HG03558 (cell line): ENCODE results near the gene LNX2.

Experiments
- ATAC-seq: cut with Tn5 transposase; IDR thresholded peaks from one replicate; pipeline ENCODE4 v1.9.1; 2021; ENCODE audit warnings: moderate number of reproducible peaks; ENCODE audit not compliant: unreplicated experiment; ENCODE audit errors: extremely low read depth

LNX2 gene

DNA sequence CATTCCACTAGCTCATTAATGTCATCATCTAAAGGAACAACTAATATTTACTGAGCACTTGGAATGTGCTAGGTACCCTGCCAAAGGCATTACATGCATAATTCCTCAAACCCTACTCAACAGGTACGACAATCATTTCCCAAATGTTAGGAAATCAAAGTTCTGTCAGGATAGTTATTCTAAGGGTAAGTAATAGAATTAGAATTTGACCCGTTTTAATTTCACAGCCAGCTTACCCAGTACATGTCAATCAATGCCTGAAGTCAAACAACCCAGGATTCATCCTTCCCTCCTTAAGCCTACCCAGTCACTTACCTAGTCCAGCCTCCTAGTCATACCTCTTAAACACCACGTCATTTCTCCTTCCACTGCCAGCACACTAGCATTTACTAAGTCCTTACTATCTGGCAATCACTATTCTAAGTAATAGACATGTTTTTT, 2.4 kb downstream of the LNX2 start:
- no peak for ATAC-seq

DNA sequence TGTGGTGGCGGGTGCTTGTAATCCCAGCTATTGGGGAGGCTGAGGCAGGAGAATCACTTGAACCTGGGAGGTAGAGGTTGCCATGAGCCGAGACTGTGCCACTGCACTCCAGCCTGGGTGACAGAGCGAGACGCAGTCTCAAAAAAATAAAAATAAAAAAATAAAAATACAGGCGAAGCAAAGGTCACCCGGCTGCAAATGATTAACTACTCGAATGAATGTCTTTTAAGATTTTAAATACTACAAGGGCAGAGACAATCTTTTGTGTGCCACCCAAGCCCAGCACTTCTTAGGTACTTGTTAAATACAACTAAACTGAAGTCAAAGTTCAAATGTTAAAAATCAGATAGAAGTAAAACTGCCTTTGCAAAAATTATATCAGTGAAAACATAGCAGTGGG, 6.7 kb downstream of the LNX2 start:
- no peak for ATAC-seq

DNA sequence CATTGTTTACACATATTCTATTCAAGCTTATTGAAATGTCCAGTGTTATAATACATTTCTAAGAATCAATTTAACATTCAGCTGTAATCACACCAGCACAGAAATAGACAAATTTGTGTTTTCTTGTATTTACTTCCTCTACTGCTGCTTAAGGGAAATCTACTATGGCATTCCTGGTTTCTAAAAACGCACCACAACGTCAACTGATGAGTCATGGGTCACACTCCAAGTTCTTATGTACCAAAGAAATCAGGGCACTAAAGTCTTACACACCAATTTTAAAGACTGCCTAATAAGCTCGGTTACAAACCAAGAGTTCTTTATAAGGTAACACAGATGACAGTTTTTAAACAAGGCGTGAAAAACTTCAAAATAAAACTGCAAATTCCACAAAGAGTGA, 13.2 kb downstream of the LNX2 start:
- ATAC-seq = no peak

DNA sequence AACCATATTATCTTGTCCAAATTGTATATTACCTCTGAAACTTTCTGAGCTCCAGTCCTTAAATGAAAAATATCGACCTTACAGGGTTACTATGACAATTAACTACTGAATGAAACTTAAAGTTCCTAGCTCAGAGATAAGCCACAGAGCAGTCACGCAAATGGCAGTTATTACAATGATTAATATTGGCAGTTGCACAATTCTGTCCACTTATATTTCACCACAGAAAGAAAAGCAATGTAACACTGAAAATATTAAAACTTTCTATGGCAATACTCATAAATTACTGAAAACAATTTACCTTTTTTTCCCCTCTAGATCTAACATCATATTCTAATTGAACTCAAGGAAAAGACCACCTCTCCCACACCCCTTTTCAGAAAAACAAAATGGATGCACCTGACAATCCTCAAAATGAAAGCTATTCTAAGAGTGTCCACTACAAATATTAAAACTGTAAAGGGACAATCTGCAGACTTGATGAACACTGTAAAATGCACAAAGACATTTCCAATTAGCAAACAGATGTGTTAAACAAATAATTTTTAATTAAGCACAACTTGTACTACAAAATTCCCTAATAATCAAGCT, 14.6 kb downstream of the LNX2 start:
- no peak for ATAC-seq

DNA sequence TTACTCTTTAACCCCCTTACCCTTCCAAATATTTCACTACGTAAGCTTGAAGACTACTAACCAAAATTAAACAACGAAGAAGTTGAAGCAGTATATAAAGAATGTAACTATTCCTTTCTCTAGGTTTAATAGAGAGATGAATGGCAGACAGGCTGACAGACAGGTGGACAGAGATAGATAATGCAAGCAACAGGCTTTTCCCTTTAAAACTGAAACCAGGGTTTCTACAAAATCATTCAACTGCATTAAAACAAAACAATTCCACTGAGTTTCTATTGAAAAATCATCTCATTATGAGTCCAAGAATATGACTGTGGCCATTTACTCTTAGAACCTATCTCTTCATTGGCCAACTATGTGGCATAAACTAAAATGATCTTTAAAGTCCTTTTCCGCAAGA, 15.2 kb downstream of the LNX2 start:
- ATAC-seq = no peak

DNA sequence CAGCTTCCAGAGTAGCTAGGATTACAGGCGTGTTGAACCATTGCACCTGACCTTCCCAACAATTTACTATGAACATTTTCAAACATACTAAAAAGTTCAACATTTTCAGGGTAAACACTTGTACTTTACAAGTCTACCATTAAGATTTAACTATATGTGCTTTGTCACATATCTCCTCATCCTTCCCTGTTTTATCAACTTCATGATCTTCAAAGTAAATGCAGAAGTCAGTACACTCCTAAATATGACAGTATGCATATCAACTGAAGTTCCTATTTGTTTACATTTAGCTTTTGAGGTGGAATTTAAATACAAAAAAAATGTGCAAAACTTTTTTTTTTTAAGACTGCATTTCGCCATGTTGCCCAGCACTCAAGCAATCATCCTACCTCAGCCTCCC, 18.5 kb downstream of the LNX2 start:
- ATAC-seq = no peak

DNA sequence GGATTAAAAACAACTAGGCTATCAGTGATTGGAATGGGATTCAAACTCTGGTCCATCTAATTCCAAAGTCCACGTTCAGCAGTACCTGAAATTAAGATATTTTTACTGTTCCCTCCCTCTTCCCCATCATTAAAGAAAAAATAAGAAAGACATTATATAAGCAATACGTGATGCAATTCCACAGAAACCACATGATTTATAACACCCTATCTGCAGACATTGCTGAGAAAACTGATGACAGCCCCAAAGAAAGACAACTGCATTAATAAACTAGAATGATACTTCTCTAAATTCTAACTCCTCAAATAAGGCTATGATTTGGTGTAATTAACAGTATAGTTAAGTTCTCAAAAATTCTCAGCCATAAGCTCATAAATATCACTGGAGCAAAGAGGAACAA, 19.1 kb downstream of the LNX2 start:
- ATAC-seq = no peak

DNA sequence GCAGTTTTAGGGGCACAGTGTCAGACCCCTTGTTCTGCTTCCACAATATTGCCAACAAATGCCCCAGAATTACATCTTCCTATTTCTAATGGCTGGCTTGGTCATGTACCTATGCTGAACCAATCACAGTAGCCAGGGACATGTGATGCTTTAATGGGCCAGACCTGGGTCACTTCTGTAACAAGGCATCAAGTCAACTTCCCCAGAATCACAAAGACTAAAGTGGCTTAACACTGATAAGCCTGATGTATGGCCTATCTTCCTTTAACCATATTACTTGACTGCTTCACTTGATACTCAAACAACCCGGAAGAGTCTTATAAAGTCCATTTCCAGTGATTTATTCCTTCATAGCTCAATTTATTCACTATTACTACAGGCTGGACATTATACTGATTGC, 19.6 kb downstream of the LNX2 start:
- ATAC-seq = no peak

DNA sequence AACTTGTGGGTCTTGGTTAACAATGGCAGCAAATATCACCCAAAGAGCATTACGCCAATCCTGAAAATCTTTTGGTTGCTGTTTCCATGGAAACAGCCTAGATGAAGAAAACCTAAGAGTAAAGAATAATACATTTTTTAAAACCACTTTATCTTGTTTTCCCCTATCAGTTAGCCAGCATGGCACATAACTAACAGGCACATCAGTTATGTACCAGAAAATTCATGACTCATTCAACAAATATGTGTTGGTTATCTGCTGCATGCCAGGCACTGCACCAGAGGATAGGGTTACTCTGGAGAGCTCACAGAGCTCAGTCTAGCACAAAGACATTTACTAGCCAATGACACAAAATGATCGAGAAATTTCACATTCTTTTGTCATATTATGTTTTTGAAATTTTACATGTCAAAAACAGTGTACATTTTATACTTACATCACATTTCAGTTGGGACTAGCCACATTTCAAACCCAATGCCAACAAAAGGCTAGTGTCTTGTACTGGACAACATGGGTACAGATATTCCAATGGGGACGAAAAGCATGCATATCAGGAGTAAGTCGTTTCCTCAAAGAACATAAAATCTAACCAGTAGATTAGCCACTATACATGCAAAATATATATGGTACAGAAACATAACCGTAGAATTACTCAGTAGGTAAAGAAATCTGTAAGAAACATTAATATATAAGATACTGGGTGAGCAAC, 20.3 kb downstream of the LNX2 start:
- no peak for ATAC-seq

DNA sequence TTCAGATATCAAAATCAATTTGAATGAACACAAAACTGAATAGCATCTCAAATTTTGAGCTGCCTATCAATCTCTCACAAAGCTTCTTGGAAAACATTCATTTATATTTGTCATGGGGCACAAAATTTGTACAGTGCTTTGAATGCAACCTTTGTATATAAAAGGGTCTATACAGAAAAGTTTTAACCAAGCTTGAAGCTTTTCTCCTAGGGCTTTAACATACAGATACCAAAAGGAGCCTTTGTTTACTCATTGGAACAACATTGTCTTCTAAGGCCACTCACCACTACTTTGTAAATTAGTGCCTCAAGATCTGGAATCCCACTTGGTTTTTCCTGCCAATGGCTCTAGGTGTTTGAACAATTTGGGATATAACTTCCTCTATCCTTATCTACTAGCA, 21.2 kb downstream of the LNX2 start:
- ATAC-seq = no peak

DNA sequence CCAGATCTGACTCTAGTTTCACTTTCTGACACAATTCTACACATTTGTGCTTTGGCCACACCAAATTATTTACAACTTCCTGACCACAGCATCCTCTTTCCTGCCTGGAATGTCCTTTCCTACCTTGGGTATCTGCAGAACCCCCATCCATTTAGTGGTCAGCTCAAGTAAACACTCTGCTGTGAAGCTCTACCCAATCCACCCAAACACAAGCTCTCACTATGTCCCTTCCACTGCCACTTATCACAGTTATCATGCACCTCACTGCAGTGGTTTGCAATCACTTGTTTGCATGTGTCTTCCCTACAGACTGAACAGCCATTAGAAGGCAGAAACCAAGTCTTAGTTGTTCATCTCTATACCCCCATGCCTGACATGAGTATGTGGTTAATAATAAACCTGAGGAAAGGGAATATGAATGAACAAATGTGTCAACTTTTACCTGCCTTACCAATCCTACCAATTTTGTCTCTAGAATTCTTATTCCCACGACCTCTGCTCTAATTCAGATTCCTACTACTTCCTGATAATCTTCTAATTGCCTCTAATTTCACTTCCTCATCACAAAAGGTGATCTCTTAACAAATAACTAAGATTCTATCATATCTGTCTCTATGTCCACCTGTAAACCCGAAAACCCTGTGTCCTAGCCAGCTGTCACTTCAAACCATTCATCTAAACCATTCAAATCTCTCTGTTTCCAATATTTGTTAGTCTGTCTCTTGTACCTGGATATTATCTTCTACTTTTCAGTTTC, 25.1 kb downstream of the LNX2 start:
- ATAC-seq = no peak

DNA sequence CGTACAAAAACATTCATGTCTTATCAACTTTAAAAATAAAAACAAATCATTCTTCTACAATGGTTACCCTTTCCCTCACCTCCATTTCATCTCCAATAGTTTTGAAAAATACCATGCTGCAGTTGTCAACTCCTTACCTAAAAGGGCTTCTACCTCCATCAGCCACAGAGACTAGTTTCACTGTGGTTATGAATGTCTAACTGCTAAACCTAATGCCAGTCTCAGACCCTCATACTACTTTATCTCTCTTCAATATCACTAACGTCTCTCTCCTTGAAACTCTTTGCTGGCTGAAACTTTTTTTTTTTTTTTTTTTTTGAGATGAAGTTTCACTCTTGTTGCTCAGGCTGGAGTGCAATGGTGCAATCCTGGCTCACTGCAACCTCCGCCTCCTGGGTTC, 27.1 kb downstream of the LNX2 start:
- no peak for ATAC-seq

DNA sequence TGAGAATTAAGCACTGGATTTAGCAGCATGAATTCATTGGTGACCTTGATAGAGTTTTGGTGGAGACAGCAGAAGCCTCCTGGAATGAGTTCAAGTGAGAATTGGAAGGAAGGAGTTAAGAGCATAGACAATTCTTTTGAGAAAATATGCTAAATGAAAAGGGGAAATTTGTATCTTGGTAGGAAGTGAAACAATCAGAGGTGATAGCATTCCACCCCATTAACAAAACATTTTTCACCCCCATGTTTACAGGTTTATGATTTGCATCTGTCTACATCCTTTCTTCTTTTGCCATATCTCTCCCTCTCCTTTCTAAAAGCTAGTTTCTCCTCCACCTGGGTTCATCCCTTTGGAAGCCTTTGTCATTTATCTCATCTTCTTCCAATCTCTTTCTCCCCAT, 27.5 kb downstream of the LNX2 start:
- ATAC-seq = no peak

DNA sequence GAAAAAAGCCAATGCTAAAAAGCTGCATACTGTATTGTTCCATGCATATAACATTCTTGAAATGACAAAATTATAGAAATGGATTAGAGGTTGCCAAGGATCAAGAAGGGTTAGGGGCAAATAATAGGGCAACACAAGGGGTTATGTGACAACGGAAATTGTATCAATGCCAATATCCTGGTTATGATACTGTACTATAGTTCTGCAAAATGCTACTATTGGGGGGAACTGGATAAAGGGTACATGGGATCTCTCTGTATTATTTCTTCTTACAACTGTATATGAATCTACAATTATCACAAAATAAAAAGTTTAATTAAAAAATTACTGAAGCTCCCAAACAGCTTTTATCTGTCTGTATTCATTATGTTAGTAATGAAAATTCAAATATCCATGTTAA, 31.9 kb downstream of the LNX2 start:
- ATAC-seq = no peak

DNA sequence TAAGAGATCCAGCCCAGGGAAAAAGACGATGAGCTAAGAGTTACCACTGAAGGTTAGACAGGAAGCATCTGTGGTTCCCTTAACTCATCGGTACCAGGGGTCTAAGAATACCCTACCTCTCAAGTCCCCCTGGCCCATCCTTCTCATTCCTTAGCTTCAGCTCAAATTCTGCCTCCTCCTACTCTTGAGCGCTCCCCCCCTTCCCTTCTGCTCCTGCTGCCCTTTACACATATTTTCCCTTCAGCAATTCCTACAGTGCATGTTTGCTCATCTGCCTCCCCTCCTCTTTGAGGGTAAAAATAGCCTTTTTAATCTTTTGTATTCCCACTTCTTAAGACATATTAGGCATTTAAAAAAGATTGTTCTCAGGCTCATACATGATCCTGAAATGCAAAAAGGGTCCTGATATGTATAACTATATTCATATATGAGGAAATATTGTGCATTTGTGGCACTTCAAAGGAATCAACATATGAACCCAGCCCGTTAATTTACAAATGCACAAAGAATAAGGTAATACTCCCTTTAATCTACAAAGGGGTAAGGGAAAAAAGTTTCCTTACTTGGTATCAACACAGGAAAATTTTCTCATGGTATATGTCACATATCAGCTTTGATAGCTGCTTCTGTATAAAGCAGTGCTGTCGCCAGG, 33.1 kb downstream of the LNX2 start:
- ATAC-seq = no peak

DNA sequence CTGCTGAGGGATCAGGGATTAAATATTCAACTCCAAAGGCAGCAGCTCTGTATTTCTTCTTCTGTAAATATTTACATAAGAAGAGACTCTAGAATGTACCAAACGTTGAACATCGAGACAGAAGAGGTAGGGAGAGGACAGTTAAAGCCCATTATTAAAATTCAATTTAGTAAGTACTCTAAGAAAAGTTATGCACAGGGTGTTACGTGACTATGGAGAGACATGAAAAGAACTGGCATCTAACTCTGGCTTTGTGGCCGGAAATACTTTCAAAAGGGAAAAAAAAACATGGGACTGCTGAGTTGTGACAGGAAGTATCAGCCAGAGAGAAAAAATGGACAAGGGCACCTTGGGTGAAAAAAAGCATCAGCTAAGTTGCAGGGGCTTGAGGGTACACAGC, 36.7 kb downstream of the LNX2 start:
- ATAC-seq = no peak

DNA sequence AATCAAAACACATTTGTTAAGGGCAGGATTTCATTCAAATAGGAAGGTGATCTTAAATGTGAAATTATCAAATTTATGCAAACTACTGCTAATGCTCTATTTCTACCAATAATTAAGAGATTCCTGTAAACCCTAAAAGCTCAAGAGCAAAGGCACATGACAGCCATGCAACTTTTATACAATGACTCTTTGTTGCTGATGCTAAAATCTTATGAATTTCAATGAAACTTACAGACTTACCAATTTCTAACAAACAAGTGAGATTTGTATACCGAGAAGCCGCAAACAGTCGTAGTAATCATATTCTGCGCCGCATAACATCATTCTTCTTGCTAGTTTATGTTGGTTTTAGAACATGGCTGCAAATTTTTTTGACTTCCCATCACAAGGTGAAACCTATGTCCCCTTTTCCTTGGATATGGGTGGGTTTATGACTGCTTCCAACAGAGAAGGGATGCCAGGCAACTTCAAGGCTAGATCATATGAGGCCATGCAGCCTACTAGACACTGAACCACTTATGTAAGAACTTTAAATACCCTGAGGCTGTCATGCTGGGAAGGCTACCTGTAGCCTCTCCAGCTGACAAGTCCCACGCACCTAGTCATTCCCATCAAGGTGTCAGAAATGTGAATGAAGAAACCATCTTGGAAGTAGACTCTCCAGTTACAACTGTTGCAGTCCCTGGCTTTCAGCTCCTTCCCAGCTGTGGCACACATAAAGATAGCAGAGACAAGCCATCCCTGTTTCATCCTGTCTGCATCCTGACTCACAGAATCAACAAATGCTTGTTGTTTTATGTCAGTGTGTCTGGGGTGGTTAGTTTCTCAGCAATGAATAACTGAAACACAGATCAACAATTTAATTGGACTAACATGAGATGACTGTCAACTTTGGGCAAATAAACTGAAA, 42.0 kb downstream of the LNX2 start:
- no peak for ATAC-seq

DNA sequence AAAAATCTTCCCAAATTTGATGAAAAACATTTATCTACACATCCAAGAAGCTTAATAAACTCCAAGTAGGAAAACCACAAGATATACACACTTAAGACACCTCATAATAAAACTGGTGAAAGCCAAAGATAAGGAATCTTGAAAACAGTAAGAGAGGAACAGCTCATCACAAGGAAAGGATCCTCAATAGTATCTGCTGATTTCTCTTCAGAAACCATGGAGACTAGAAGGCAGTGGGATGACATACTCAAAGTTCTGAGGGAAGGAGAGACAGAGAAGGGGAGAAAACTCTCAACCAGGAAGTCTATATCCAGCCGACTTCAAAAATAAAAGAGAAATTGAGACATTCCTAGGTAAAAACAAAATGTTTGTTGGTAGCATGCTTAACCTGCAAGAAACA, 45.7 kb downstream of the LNX2 start:
- ATAC-seq = no peak

DNA sequence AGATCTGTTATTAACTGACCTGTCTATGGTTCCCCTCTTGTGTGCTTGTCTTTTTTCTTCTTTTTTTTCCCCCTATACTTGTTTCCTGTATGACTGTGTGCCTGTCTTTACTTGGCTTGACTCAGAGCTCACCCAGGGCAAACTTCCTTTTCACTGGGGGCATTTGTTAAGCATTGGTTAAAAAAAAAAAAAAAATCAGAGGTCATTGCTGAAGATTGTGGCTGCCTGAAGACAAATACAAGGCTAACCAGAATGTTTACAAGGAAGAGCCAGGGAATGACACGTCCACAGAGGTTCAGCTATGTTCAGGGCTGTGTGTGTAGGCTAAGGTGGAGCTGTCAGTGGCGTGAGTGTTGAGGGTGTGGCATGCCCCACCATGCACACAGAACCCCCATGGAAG, 47.1 kb downstream of the LNX2 start:
- ATAC-seq = no peak

DNA sequence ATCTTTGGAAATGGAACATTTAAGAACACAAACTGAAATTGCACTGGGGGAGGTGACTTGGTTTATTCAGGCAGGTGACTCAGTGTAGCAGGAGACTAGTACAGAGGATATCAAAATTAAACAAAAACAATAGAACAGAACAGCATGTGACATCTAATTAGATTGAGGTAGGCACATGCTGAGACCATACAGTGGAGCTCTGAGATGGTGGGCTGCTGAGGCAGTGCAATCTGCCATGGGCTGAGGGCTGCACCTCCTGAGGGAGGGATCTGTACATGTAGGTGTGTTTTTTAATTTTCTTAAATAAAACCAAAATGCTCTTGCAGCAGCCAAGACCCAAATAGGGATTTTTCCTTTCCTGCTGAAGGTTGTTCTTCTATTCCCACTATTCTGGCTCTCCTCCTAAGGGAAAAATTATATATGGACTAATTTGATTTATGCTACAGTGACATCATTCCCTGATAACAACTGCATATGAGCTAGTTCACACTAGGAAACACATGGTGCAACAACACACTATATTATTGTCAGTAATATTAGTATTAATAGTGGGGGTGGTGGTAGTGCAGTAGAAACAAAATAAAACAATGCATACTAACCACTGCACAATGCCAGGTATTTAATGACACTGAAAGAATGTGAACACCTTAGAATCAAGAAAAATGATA, 48.0 kb downstream of the LNX2 start:
- no peak for ATAC-seq
